ENCODE data around the gene FYN. TPM values are rescaled to one million over a fixed set of nuclear protein-coding genes. Genes with fewer than 3 reads are reported as not detected.

The FYN gene
- total RNA-seq, 1 experiment from 2014 or later = 7.2 TPM

DNA sequence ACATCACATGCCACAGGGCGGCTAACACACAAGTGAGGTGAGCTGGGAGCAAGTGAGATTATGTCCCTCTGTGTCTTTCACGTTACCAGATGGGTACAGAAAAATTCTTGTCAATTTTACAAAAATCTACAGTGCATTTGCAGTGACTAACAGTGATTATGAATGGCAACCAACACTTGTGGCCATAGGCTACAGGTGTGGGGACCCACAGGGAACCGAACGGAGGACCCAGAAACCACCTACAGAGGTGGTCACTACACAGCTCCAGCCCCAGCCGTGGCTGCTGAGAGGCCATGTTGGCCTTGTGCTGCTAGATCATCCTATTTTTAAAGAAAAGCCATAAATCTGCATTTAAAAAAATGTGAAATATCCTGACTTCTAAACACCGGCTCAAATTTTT is 50.2 kb downstream of the FYN start:
- H3K36me3 ChIP-seq (ENCODE audit: control insufficient read depth, insufficient read depth, low read length) = no peaks in the 10 kb centered on the region
- no peaks in the 10 kb centered on the region for H3K27me3 ChIP-seq (replicated peaks; ENCODE audit: control insufficient read depth, insufficient read depth, low read length)
- peaks cover 3% of the 10 kb centered on the region for H3K27me3 Mint-ChIP-seq (ENCODE audit: insufficient read depth, unreplicated experiment)
- POLR2A ChIA-PET = no interaction called here
- no peaks in the 10 kb centered on the region for H3K9me3 ChIP-seq
- no peaks in the 10 kb centered on the region for H3K36me3 Mint-ChIP-seq (ENCODE audit: insufficient read depth, unreplicated experiment)
- BruUV-seq (replicated peaks) = no TSS peak
- CTCF ChIA-PET = no interaction called here
- no peaks in the 10 kb centered on the region for H3K4me1 Mint-ChIP-seq (ENCODE audit: low read depth, unreplicated experiment)
- no peaks in the 10 kb centered on the region for H3K4me1 ChIP-seq
- no peak for DNase-seq
- H3K27ac Mint-ChIP-seq (ENCODE audit: unreplicated experiment) = no peak overlapping the region
- H3K4me3 ChIP-seq (ENCODE audit: low read depth, low read length) = no peak overlapping the region
- H3K9me3 Mint-ChIP-seq (ENCODE audit: unreplicated experiment) = no peaks in the 10 kb centered on the region
- TF ChIP-seq, protein P1, sequence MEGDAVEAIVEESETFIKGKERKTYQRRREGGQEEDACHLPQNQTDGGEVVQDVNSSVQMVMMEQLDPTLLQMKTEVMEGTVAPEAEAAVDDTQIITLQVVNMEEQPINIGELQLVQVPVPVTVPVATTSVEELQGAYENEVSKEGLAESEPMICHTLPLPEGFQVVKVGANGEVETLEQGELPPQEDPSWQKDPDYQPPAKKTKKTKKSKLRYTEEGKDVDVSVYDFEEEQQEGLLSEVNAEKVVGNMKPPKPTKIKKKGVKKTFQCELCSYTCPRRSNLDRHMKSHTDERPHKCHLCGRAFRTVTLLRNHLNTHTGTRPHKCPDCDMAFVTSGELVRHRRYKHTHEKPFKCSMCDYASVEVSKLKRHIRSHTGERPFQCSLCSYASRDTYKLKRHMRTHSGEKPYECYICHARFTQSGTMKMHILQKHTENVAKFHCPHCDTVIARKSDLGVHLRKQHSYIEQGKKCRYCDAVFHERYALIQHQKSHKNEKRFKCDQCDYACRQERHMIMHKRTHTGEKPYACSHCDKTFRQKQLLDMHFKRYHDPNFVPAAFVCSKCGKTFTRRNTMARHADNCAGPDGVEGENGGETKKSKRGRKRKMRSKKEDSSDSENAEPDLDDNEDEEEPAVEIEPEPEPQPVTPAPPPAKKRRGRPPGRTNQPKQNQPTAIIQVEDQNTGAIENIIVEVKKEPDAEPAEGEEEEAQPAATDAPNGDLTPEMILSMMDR (IDR thresholded peaks at IDR 0.05; ENCODE audit: insufficient read depth in 1 of 2, low read depth in 1 of 2, low read length in 1 of 2, severe bottlenecking in 1 of 2, unreplicated experiment in 1 of 2) = no peak
- H3K4me3 Mint-ChIP-seq (ENCODE audit: unreplicated experiment) = no peak overlapping the region
- intact Hi-C loops (cut with micrococcal nuclease; ENCODE audit: unreplicated experiment) = no loop called here

DNA sequence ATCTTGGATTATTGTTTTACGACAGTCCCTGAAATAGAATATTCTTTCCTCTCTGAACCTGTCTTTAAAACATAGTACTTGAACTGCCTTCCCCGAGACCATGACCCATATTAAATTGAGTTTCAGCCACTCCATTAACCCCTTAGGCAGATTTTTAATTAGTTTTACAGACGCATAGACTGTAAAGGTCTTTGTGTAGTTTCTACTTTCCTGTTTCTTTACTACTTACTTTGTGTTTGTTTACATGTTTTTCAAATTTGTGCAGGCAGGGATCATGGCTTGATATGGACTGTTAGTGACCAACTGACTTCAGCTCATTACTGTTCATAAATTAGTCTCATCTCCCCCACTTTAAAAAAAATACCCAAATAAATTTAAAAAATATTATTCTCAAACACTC is 53.8 kb downstream of the FYN start:
- H3K4me1 Mint-ChIP-seq (ENCODE audit: low read depth, unreplicated experiment) = no peaks in the 10 kb centered on the region
- Histone ChIP-seq H3K9me3 (no peaks in the 10 kb centered on the region), H3K4me1 (no peaks in the 10 kb centered on the region), H3K36me3 (ENCODE audit: control insufficient read depth, insufficient read depth, low read length) (no peaks in the 10 kb centered on the region), H3K4me3 (ENCODE audit: low read depth, low read length) (no peak overlapping the region), H3K27me3 (replicated peaks; ENCODE audit: control insufficient read depth, insufficient read depth, low read length) (no peaks in the 10 kb centered on the region)
- intact Hi-C loops (cut with micrococcal nuclease; ENCODE audit: unreplicated experiment) = no loop called here
- BruUV-seq (replicated peaks) = no TSS peak
- H3K4me3 Mint-ChIP-seq (ENCODE audit: unreplicated experiment) = no peak overlapping the region
- peaks cover 3% of the 10 kb centered on the region for H3K27me3 Mint-ChIP-seq (ENCODE audit: insufficient read depth, unreplicated experiment)
- DNase-seq = no peak
- H3K36me3 Mint-ChIP-seq (ENCODE audit: insufficient read depth, unreplicated experiment) = no peaks in the 10 kb centered on the region
- CTCF ChIA-PET = no interaction called here
- TF ChIP-seq, protein P1 (IDR thresholded peaks at IDR 0.05; ENCODE audit: insufficient read depth in 1 of 2, low read depth in 1 of 2, low read length in 1 of 2, severe bottlenecking in 1 of 2, unreplicated experiment in 1 of 2) = no peak
- POLR2A ChIA-PET = no interaction called here
- H3K27ac Mint-ChIP-seq (ENCODE audit: unreplicated experiment) = no peak overlapping the region
- H3K9me3 Mint-ChIP-seq (ENCODE audit: unreplicated experiment) = no peaks in the 10 kb centered on the region

DNA sequence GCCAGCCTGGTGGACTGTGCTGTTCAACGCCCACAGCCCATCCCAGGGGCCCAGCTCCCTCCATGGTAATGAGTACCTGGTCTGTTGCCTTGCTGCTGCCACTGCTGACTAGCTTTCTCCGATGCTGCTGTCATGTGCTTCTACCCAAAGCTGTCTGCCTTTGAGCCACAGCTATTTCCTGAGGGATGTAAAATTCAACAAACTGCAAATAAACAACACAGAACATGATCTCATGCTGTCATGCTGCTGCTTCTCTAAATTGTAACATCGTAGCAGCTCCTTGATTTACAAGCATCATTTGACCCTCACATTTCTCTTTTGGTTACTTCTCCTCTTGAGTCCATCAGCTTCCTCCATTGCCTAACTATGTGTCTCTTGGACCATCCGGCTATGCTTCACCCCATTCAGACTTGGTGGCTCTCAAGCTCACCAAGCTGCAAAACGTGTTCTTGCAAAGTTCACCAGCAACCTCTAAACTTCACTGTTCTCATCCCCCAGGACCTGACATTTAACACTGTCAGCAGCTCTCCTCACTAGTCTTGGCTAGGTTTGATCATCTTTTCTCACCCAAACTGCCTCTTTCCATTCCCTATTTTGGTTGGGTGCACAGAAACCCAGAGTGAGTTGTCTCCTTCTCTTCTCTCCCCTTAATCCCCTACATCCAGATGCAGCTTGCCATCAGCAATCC is 54.6 kb downstream of the FYN start:
- no peak for DNase-seq
- no peak overlapping the region for H3K4me3 Mint-ChIP-seq (ENCODE audit: unreplicated experiment)
- peaks cover 3% of the 10 kb centered on the region for H3K27me3 Mint-ChIP-seq (ENCODE audit: insufficient read depth, unreplicated experiment)
- Histone ChIP-seq H3K27me3 (replicated peaks; ENCODE audit: control insufficient read depth, insufficient read depth, low read length) (no peaks in the 10 kb centered on the region), H3K36me3 (ENCODE audit: control insufficient read depth, insufficient read depth, low read length) (no peaks in the 10 kb centered on the region), H3K4me3 (ENCODE audit: low read depth, low read length) (no peak overlapping the region), H3K4me1 (no peaks in the 10 kb centered on the region), H3K9me3 (no peaks in the 10 kb centered on the region)
- H3K27ac Mint-ChIP-seq (ENCODE audit: unreplicated experiment) = no peak overlapping the region
- ChIA-PET CTCF (no interaction called here), POLR2A (no interaction called here)
- H3K36me3 Mint-ChIP-seq (ENCODE audit: insufficient read depth, unreplicated experiment) = peaks cover 3% of the 10 kb centered on the region
- no peaks in the 10 kb centered on the region for H3K9me3 Mint-ChIP-seq (ENCODE audit: unreplicated experiment)
- TF ChIP-seq, protein P1 (IDR thresholded peaks at IDR 0.05; ENCODE audit: insufficient read depth in 1 of 2, low read depth in 1 of 2, low read length in 1 of 2, severe bottlenecking in 1 of 2, unreplicated experiment in 1 of 2) = no peak
- no TSS peak for BruUV-seq (replicated peaks)
- H3K4me1 Mint-ChIP-seq (ENCODE audit: low read depth, unreplicated experiment) = no peaks in the 10 kb centered on the region
- intact Hi-C loops (cut with micrococcal nuclease; ENCODE audit: unreplicated experiment) = no loop called here
